ENCODE results near the gene H19.

Gene H19

DNA sequence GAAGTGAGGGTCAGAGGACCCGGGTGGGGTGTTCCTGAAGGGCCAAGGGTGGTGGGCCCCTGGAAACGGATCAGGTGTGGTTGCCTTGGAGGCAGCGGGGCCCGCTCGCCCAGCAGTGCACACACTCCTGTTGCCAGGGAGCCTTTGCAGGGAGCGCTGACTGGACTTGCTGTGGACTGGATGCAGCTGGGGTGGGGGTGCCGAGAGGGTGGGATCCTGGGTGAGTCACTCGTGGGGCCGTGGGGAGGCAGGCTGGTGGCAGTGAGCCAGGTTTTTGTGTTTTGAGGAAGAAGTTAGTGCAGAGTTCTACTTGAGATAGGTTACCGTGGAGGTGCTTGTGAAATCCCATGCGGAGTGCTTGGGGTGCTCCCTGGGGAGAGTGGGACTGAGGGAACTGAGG, 49.3 kb downstream of the H19 start:
- in situ Hi-C loops (cut with MboI; ENCODE audit: low sequenced_read_pairs), result no loop called here

DNA sequence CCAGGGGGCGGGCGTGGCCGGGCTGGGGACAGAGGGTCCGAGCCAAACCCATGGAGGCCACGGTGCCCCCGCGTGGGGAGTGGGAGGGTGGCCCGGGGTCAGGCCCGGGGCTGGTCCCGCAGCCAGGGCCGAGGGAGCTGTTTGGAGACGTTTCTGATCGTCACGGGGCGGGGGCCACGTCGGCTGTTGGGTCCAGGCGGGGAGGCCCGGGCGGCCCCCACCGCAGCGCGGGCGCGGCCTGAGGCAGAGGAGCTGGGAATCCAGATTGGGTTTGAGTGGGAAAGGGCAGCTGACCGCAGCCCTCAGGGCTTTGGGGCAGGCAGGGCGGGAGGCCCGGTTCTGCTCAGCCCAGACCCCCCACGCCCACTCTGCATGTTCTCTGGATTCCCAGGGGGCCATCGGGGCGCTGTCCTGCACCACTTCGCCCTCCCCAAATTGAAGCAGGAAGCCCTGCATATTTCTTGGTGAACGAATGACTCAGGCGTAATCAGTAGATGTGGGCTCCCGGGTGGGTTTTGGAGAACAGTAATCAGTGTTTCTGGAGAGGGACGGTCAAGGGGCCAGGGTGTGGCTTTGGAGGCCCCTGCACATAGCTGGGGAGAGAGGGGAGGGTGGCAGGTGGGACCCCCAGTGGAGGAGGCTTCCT, 49.9 kb downstream of the H19 start:
- in situ Hi-C loops (cut with MboI; ENCODE audit: low sequenced_read_pairs), result no loop called here

DNA sequence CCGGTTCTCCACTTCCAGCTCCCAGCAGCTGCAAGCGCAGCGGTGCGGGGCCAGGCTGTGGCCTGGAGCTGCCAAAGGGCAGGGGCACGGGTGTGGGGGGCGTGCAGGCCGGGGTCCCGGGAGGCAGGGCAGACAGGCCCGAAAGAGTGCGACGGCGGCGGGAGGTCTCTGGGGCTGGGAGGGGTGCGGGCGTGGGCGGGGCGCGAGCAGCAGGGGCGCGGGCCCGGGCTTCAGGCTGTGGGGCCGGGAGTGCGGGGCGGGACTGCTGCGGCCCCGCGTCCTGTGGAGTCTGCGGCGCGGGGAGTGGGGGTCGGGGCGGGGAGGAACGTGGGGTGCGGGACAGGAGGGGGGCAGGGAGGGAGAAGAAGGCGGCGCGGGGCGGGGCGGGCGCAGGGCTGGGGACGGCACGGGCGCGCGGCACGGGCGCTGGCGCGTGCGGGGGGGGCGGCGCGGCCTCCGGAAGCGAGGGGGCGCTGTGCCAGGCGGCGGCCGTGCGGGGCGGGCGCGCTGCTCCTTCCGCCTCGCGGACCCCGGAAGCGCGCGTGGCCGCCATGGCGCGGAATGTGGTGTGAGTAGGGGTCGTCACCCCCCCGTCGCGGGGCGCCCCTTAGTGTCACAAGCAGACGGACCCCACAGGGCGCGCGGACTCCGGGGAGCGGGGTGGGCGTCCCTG, 50.7 kb downstream of the H19 start, which contains the start of gene MRPL23:
TSS of gene MRPL23 (plus strand) at position 521 of the 673 bp plus-strand sequence. CDS start at position 552, 31 bp downstream.
- in situ Hi-C loops (cut with MboI; ENCODE audit: low sequenced_read_pairs), result no loop called here

Measured in hTERT RPE-1 (cell line).